HG03280 (cell line): ENCODE results near the gene SORBS1.
"Not testable (repeated sequence)": the region's sequence is repeated elsewhere in the genome, so short reads cannot be mapped to it uniquely, and the experiment has no call there.

Source experiments
- ATAC-seq: cut with Tn5 transposase; IDR thresholded peaks from one replicate; pipeline ENCODE4 v1.9.1; 2021; ENCODE audit warnings: mild to moderate bottlenecking, moderate library complexity; ENCODE audit not compliant: unreplicated experiment

The SORBS1 gene

DNA sequence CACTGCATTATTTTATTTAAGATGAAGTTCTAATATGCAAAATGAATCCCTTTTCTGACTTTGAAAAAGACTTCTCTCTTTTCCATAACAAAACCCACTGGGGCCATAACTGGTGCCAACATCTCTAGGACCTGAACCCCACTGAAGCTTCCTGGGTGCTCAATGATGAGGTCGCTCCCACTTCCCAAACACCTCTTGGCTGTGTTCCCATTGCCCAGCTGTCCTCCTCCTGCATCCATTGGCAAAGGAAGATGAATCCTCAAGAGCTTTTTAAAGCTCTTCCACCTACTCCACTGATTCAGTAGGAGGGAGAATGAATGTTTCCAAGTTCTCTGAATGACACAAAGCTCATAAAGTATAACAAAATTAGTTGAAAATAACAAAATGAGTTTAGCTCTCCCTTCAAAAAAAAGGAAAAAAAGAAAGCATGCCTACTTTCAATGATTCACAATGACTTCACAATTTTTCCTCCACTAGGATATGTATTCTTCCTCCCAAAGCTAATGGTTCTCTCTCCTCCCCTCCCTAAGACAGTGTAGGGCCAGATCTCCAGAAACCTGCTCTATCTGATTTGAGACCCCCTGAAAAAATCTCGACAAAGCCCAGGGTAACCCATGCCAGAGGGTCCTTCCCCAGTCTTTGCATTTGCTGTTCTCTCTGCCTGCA lies 64.8 kb downstream of the SORBS1 start:
- no peak for ATAC-seq

DNA sequence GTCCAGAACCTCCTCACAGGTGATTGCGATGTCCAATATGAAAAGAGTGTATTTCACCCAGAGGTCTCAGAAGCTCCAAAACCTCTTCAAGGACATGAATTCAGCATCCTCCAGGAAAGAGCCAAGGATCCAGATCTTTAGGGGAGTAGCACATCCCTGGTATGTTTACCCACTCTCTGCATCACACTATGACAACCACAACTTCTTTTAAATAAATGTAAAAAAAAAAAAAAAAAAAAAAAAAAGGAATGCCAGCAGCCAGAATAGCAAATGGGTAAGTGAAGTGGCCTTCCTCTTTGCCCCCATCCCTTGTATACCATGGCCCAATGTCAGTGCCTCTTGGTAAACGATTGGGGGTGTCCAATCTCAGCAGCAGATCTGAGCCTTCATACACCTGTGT lies 67.3 kb downstream of the SORBS1 start:
- ATAC-seq = no peak

DNA sequence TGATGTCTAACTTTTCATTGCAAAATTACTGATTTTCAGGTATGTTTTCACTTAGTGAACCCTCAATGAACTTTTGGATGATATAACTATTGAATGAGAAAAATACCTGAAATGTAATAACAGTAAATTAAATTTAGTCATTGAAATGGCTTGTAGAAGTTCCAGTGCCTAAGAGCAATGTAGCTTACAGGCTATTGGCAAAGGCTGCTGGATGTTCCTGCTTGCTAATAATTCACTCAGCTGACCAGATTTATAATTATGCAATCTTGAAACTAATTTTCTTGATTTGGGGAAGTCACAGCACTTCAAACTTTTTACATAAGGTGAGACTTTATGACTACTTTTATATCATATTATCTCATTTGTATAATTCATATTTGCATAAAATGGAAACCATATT lies 73.2 kb downstream of the SORBS1 start:
- ATAC-seq = no peak

DNA sequence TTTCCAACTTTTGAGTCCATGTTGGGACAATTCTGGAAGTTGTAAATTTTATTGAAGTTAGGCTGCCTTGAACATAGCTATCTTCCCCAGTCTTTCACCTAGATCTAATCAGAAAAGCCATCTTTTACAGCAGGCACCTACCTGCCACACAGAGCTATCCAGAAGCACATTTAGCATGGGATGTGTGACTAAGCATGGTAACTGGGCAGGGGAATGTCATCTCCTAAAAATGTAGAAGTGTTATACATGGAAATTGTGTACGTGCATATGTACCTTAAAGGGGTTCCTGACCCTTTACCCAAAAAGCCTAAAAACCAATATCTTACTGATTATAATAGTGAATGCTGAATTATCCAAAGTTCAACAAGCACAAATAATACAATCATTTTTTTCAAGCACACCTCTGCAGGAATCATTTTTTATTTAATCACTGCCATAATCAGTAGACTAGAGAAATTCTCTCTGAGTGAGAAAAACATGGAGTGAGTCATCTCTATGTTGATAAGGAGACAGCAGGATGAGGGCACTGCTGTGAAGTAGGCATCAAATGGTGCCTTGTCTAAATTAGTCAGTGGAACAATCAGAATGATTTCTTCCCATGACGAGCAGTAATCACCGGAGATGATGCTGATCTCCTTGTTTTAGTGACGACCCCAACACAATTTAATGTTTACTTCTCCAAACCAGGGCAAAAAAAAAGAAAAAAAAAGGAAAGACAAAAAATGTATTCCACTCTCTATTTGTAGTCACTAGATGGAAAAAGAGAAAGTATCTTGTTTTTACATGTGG lies 75.9 kb downstream of the SORBS1 start:
- ATAC-seq = no peak

DNA sequence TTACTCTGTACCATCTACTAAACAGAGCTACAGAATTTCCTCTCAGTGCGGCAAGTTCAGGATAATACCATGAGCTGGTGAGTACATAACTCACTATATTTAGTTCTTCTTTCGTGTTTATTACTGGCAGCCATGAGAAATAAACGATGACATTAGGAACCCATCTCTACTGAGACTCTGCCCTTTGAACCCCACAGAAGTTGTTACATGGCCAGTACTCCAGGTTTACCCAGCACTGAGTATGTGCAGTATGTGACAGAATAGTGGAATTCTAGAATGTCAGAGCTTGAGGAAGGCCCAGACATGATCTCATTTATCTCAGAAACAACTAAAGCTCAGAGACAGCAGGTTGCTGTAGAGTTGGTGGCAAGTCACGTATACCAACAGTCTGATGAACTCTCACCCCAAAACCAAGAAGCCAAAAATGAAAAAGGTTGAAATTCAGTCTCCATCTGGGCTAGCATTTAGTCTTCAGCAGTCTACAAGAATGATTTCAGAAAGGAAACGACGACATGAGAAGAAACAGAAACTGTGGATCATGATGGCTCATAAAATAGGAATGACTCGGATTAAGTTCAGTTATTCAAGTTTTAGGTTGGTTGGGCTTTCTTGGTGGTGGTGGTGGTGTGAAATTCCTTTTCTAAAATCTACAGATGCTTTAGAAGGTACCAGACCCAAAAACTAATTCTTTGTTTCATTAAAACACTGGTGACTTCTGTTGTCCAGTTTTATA lies 78.5 kb downstream of the SORBS1 start:
- no peak for ATAC-seq

DNA sequence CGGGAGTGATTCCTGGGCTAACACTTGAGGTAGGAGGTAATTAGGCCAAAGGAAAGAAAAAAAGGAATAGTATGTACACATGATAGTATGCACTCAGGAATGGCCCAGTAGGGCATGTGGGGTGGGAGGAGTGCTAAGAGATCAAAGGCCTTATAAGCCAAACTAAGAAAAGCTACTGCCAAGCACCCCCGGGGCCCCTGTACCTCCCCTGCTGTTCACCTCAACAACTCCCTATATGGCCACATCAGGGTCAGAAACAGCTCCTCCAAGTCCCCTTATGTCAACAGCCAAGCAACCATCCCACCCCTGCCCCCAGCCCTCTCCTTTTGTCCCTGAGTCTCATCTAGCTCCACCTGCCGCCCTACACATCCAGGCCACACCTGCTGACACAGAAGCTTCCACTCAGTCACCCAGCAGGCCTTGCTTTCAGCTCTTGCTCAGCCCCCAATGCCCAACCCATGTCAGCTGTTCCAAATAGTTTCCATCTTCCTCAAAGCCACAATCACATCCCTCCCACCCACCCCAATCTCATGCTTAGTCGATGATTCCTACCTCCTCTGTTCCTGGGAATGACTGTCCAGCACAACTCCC lies 80.2 kb downstream of the SORBS1 start:
- no peak for ATAC-seq

DNA sequence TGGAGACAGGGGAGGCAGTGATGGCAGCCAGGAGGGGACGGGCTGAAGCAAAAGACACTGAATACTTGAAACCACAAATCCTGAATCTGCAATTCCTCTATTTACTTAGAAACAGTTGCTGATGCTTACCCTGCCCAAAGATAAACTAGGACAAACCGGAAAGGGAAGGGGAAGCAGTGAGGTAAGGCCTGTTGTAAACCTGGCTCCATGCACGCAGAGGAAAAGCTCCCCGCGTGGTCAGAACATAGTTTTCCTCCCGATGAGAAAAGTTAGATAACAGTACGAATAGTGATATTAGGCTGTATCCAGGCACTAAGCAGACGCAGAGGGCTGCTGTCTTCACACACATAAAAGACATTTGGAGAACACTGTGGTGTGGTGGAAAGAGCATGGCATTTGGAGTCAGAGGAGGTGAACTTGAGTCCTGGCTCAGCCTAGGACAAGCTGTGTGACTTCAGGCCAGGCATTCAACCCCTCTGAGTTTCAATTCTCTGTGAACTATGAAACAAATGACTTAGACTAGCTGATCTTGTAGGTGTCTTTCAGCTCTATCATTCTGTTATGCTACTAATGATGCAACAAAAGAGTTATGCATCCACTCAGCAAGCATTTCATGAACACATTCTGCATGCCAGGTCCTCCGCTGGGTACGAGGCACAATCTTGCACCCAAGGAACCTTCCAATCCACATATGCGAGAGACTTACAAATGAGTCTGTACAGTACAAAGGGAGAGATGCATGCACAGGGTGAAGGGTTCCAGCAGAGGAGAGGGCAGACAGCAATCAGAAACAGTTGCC lies 80.9 kb downstream of the SORBS1 start:
- no peak for ATAC-seq

DNA sequence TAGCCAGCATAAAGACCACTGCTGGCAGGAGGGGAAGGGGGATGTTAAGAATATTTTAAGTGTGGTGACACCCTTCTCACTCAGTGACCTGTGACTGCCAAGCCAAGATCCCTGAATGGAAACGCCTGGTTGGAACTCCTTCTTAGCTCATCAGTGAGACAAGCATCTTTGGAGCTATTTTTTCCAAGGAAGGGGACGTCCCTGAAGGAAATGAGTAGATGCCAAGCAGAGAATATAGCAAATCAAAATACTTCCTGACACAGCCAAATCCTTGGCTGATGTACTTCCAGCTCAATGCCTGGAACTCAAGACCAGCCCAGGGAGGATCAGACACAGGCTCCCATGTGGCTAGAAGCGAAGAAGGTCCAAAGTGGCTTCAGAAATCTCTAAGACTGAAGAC lies 82.2 kb downstream of the SORBS1 start:
- ATAC-seq = no peak

DNA sequence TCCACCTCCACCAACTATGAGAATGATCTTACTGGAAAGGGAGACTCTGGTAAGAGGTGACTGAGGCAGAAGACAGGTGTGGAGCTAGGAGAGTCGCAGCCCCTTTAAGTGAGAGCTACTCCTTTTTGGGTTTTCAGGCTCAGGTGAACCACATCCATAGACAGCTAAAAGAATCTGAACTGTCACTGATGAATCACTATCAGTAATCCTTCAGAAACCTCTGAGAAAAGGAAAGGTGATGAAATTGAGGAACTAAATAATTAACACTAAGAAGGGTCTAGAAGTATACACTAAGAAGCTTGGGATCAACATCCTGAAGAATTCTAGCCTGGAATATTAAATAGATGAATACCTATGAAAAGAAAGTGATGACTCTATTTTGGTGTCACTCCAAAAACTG lies 83.0 kb downstream of the SORBS1 start:
- ATAC-seq = no peak

DNA sequence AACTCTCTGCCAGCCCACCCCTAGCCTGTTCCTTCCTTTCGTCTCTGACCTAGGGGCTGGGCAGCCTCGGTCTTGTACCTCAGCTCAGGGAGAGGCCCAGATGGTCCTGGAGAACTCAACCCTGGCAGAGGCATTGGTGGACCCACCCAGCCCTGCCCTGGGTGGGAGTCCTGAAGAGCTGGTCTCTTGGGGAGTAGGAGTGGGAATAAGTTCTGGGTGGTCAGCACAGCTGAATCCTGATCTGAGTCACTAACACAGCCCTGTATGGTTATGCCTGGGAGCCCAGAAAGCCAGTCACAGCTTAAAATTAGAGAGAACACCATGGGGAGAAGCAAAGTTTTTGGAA lies 84.0 kb downstream of the SORBS1 start:
- no peak for ATAC-seq

DNA sequence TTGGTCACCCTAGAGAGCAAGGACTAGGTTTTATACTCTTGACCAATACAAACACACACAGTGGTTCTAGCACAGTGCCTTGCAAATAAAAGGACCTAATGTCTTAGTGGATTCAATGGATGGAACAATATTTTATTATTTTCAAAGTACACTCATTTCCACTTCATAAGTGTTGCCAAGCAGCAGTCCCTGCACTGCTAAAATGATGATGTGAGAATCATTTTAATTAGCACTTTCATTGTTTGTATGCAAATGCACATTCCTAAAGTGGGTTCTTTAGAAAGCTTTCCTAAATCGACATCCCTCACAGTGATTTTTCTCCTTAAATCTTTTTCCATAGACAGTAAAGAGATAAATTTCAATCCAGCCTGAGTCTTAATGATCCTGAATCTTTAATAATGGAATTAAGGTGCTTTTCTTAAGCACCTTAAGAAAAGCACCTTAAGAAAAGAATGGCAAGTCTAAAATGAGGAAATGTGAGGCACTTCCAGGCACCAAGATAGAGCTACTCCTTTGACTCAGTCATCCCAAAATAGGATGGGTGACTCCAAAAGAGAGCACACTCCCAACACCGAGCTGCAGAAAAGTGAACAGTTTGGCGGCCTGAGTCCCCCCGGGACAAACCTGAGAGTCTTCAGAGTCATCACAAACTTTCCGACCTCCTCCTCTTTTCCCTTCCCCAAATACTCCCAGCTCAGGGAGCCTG lies 84.5 kb downstream of the SORBS1 start:
- no peak for ATAC-seq

DNA sequence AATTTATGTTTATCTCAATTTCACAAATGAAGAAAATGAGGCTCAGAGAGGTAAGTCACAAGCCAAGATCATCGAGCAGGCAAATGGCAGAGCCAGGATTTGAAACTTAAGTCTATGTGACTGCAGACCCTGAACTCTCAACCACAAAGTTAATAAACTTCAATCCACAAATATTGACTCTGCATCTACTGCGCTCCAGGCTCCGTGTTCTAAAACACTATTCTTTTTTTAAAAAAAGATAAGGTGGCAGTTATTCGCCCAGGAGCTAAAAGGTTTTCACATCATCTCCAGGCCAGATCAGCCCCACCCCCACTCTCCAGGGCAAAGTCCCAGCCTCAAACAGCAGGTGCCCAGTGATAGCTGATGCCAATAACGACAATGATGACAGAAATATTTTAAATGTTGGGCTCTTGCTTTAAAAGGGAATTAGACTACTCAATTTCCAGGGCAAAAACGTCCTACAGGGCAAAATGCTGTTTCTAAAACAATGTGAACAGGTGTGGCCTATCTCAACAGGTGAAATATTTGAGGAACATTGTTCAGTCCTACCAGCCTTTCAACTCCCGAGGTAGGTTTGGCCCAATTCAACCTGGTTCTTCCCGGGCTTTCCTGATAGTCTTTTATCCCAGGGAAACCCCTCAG lies 85.2 kb downstream of the SORBS1 start:
- ATAC-seq = no peak

DNA sequence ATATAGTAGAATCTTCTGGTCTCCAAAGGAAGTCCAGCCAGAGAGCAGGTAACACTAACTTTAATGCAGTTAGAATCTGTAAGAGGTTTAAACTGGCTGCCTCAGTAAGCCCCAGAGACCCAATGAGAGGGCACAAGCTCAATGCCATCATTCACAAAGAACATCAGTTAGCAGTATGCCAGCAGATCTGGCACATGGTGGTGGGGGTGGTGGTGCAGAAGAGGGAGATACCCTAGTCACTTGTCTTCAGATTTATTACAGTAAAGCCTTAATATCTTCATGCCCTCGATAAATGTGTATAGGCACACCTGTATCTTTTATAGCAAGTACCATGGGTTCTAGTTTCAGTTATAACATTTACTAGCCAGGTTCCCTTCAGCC lies 86.2 kb downstream of the SORBS1 start:
- ATAC-seq = no peak

DNA sequence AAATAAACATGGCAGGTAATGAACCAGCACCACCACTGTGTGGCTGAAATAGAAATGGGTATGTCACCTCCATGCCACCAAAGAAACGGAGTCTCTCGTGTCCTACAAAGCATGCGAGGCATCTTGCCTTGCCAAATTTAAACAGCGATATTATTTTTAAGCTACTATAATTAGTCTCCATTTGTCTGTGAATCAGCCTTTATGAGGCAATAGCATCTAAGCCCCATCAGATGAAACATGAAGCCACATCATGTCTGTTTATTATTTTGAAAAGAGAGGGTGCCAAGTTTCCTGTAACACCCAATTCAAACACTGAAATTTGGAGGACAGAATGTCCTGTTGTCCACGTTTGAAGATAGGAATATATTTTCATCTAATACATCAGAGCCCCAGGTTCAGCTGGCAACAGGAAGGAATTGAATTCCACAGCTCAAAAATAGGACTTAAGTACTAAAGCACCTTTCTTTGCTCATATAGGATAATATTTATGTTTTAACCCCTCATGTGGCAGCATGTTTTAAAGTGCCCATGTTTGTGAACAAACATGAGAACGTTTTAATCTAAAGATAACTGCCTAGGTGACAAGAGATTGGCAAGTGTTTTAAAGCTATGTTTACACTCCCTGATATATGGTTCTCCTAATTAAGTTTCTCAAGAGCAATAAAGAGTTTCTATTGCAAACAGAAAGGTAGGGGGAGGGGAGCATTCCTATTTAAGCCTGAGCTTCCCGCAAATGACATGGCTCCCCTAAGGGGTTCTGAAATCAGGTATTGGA lies 86.8 kb downstream of the SORBS1 start:
- no peak for ATAC-seq

DNA sequence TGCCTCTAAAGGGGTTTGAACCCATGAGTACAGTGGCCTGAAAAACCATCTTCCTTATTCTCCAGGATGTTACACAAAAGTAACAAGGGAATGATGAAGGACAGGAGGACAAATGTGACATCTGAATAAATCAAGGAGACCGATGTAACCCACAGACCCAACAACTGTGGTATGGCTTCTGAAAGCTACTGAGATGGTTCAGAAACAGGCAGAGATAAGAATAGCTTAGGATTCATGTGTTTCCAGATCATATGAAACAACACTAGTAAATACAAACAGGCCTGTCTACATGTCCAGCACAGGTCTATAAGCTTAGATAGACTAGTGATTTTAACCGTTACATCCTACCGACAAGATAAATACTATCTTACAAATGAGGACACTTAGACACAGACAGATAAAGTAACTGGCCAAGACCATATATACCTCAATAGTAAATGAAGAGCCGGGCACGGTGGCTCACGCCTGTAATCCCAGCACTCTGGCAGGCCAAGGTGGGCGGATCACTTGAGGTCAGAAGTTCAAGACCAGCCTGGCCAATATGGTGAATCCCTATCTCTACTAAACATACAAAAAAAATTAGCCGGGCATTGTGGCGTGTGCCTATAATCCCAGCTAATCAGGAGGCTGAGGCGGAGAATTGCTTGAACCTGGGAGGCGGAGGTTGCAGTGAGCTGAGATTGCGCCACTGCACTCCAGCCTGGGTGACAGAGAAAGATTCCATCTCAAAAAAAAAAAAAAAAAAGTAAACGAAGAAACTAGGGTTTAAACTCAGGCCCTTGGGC lies 88.7 kb downstream of the SORBS1 start:
- ATAC-seq = no peak

DNA sequence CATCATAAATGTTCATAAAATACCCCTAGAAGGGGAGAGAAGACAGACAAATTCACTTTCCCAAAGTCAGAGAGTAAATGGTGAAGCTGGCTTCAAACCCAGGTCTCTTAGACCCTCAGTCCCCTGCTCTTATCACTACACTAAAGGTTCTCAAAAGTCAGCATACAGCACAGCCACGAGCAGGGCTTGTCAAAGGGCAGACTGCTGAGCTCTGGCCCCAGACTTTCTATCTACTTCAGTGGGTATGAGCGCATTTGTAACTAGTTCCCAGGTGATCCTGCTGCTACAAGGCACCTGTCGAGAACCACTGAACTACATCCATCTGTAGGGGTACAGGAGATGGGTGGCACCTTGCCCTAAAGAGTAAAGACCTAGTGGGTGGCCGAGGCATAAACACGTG lies 91.5 kb downstream of the SORBS1 start:
- ATAC-seq = no peak

DNA sequence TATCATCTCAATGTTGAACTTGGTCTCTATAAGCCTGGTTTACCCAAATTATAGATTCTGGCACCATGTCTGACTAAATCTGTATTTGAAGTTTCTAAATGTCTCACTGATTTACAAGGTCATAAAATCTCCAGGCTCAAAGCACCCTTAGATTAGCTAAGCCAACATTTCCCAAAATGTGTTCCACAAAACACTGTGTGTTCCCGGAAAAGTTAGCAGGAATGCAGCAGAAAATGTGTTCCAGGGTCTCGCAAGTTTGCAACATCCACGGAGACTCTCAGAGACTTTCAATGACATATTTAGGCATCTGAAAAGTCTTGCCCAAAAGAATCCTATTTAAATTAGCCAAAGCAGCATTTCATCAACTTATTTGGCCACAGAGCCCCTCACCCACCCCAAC lies 91.9 kb downstream of the SORBS1 start:
- ATAC-seq = no peak

DNA sequence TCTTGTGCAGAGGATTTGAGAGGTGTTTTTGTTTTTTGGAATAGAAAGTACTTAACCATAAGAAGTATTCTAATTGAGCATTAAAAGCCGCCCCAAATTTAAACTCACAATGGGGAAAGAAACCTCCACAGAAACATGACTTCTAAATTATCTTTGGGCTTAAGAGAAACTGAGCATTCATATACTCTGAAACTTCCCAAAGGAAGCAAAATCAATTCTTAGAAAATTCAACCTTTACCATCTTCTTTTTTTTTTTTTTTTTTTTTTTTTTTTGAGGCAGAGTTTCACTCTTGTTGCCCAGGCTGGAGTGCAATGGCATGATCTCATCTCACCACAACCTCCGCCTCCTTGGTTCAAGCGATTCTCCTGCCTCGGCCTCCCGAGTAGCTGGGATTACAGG lies 93.5 kb downstream of the SORBS1 start:
- not testable (repeated sequence) for ATAC-seq
